GM19455 (cell line): ENCODE measurements around the gene LRRC41.
"Not testable (repeated sequence)": the region's sequence is repeated elsewhere in the genome, so short reads cannot be mapped to it uniquely, and the experiment has no call there.

Experiments used
- ATAC-seq: cut with Tn5 transposase; IDR thresholded peaks from one replicate; pipeline ENCODE4 v1.9.1; 2021; ENCODE audit not compliant: unreplicated experiment

Gene LRRC41

GRCh38 chr1:46328182-46328581 lies 24.8 kb upstream of the LRRC41 start:
- ATAC-seq = not testable (repeated sequence)

GRCh38 chr1:46325285-46326076 lies 22.1 kb upstream of the LRRC41 start:
- ATAC-seq = peak; percentile 58

- not testable (repeated sequence) for ATAC-seq
Measured at GRCh38 chr1:46322191-46322590, 18.8 kb upstream of the LRRC41 start.

GRCh38 chr1:46319960-46320914 lies 16.8 kb upstream of the LRRC41 start:
- not testable (repeated sequence) for ATAC-seq

GRCh38 chr1:46319301-46319700 lies 15.9 kb upstream of the LRRC41 start:
- not testable (repeated sequence) for ATAC-seq

- ATAC-seq = no peak
Measured at GRCh38 chr1:46317323-46317722, 13.9 kb upstream of the LRRC41 start.

- ATAC-seq = no peak
Measured at GRCh38 chr1:46315669-46316403, 12.4 kb upstream of the LRRC41 start.

- no peak for ATAC-seq
Measured at GRCh38 chr1:46310321-46310720, 6.9 kb upstream of the LRRC41 start.

- no peak for ATAC-seq
Measured at GRCh38 chr1:46309401-46310159, 6.2 kb upstream of the LRRC41 start.

- no peak for ATAC-seq
Measured at GRCh38 chr1:46306159-46306530, 2.7 kb upstream of the LRRC41 start.

- ATAC-seq = peak; percentile 1
Measured at GRCh38 chr1:46303872-46304326, 483 bp upstream of the LRRC41 start.

- peak; percentile 7 for ATAC-seq
Measured at GRCh38 chr1:46302641-46303037, 777 bp downstream of the LRRC41 start.

- peak; percentile 30 for ATAC-seq
Measured at GRCh38 chr1:46301808-46302640, 1.4 kb downstream of the LRRC41 start.

- no peak for ATAC-seq
Measured at GRCh38 chr1:46301406-46301807, 2.0 kb downstream of the LRRC41 start.

GRCh38 chr1:46300673-46301405 lies 2.6 kb downstream of the LRRC41 start:
- ATAC-seq = no peak

GRCh38 chr1:46298387-46298786 lies 5.0 kb downstream of the LRRC41 start:
- ATAC-seq = no peak

GRCh38 chr1:46295306-46295705 lies 8.1 kb downstream of the LRRC41 start:
- no peak for ATAC-seq

- no peak for ATAC-seq
Measured at GRCh38 chr1:46289976-46290375, 13.4 kb downstream of the LRRC41 start.

GRCh38 chr1:46289134-46289494 lies 14.3 kb downstream of the LRRC41 start:
- ATAC-seq = no peak
